Measurements from ENCODE around the gene SPTB.

GRCh38 chr14:64870160-64870559 is 9.5 kb downstream of the SPTB start:
- TF ChIP-seq CTCF (IDR thresholded peaks at IDR 0.05; ENCODE audit: insufficient read depth, low read length, poor library complexity, severe bottlenecking) (no peak), EZH2phosphoT487 (conservative IDR thresholded peaks at IDR 0.05; ENCODE audit: low read length) (no peak)

Measured in SU-DHL-6 (cell line).